Measurements from ENCODE around the gene LRRC34. TPM values are rescaled to one million over a fixed set of nuclear protein-coding genes. Genes with fewer than 3 reads are reported as not detected.
A peak's percentile ranks its signal among the peaks of the same experiment; 100 is the strongest.

The LRRC34 gene
- total RNA-seq, 2 donors from 2014 or later: 3.4 TPM; not detected in 1

DNA sequence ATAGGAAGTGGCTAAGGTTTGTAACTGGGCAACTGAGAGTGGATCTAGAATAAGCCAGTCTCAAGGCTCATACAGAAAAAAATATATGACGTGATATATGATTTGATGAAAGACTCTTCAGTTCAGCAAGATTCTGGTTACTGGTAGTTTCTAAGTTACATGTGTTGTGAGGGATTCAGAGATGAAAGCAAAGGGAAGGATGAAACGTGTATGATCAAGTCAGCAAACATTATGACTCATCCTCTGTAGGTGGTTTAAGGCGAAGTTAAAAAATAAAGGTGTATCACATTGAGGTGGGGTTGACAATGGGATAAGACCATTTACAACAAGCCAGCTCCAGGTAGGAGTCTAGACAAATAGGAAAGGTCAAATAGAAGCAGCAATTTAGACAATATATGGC is 64.0 kb downstream of the LRRC34 start:
- ATAC-seq: no peak

DNA sequence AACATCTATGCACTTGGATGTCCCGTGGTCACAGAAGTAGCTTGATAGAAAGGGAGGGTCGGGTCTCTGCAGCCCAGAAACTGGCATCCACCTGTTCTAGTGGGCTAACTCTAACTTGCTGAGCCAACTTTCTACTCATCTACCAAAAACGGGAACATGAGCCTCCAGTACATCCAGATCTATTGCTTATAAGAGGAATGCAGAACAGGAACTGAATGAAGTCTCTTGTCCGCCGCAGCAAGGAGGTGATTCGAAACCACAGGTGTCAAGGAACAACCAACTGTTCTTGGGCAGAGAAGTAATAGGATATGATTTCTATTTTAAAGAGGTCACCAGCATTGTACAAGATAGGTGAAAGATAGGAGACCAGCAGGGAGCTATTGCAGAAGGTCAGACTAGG is 65.8 kb downstream of the LRRC34 start:
- TF ChIP-seq POLR2A (IDR thresholded peaks at IDR 0.05) (no peak), CTCF (IDR thresholded peaks at IDR 0.05) (no peak)
- Histone ChIP-seq H3K4me3 (no peak overlapping the region), H3K27me3 (no peaks in the 10 kb centered on the region), H3K27ac (no peak overlapping the region), H3K4me1 (no peaks in the 10 kb centered on the region), H3K9me3 (no peaks in the 10 kb centered on the region), H3K36me3 (replicated peaks in 1 of 2; ENCODE audit: insufficient read depth in 1 of 2, low read depth in 2 of 2) (no peaks in the 10 kb centered on the region)
- DNase-seq: no peak
- intact Hi-C loops (cut with DNase I): no loop called here
- no peak for ATAC-seq
- 62 to 75% methylated on average over 6 of the region's 6 CpGs for WGBS, 2 donors

More for the DNA sequence above, 64.0 kb downstream of the LRRC34 start:
- TF ChIP-seq CTCF (IDR thresholded peaks at IDR 0.05) (no peak), POLR2A (IDR thresholded peaks at IDR 0.05) (no peak)
- 77 to 79% methylated on average over 3 of the region's 3 CpGs for WGBS, 2 donors
- DNase-seq: no peak
- H3K9me3 ChIP-seq: no peaks in the 10 kb centered on the region
- no peak overlapping the region for H3K27ac ChIP-seq
- H3K36me3 ChIP-seq (replicated peaks in 1 of 2; ENCODE audit: insufficient read depth in 1 of 2, low read depth in 2 of 2): no peaks in the 10 kb centered on the region
- intact Hi-C loops (cut with DNase I): no loop called here
- no peaks in the 10 kb centered on the region for H3K27me3 ChIP-seq
- no peaks in the 10 kb centered on the region for H3K4me1 ChIP-seq
- H3K4me3 ChIP-seq: no peak overlapping the region

DNA sequence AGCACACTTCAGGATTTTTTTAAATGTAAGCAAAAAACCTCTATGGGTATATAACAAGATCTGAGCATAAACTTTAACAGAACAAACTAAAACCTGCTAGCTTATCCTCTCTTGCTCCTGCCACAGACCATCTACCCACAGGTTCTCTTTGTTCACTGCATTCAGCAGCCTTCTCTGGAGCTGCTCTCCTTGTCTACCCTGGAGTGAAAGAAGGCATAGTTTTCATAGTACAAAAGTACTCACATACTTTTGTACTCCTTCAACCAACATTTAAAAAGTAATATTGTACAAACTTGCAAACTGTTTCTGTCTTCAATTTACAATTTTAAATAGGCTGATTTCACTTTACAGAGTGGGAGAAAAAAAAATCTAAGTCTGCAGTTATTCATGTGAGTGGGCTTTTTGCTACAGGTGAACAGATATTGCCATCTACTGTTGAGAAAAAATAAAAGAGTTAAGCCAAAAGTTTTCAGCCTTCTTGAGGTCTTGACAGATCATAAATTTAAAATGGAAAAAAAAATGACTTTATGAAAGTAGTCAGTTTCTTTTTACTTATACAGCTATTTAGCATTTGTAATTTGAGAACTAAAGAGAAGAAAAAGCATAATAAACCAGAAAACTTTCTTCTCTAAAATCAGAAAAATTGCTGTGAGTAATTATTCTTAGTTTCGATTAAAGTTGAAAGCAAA is 68.2 kb downstream of the LRRC34 start:
- peak in 5 of 7 experiments; percentile 36 to 67 (median 57) for TF ChIP-seq CTCF (IDR thresholded peaks at IDR 0.05)
- TF ChIP-seq POLR2A (IDR thresholded peaks at IDR 0.05): no peak
- Histone ChIP-seq H3K4me3 (no peak overlapping the region), H3K27ac (no peak overlapping the region), H3K4me1 (no peaks in the 10 kb centered on the region), H3K27me3 (no peaks in the 10 kb centered on the region), H3K9me3 (no peaks in the 10 kb centered on the region), H3K36me3 (replicated peaks in 1 of 2; ENCODE audit: insufficient read depth in 1 of 2, low read depth in 2 of 2) (no peaks in the 10 kb centered on the region)
- DNase-seq (no peak), ATAC-seq (no peak)
- intact Hi-C loops (cut with DNase I): no loop called here
- WGBS, 2 donors: 84 to 90% methylated on average over 1 of the region's 1 CpG

Other genes starting within 250 kb of the LRRC34 start
- gene MECOM, start 149.2 kb downstream of the LRRC34 start, total RNA-seq: 10 to 100 TPM; 47.5 to 58.1 TPM
- 10 to 100 TPM; 17.8 to 79.1 TPM for gene TERC, start 47.8 kb downstream of the LRRC34 start, total RNA-seq
- under 1 TPM in 1 of 2 donors, not detected in 1; 0.52 TPM for gene ACTRT3, start 43.3 kb downstream of the LRRC34 start, total RNA-seq
- gene MYNN, start 39.5 kb downstream of the LRRC34 start, total RNA-seq: 10 to 100 TPM in 1 of 2 donors, 1 to 10 TPM in 1; 8.9 to 10.6 TPM
- gene LRRIQ4, start within 50 bp of the LRRC34 start, total RNA-seq: not detected
- gene LRRC31, start 57.0 kb upstream of the LRRC34 start, total RNA-seq: under 1 TPM in 1 of 2 donors, not detected in 1; 0.78 TPM
- gene SAMD7, start 98.7 kb upstream of the LRRC34 start, total RNA-seq: not detected
- 10 to 100 TPM; 30.9 to 31.0 TPM for gene SEC62, start 153.9 kb upstream of the LRRC34 start, total RNA-seq
- 10 to 100 TPM; 26.4 to 31.9 TPM for gene GPR160, start 225.1 kb upstream of the LRRC34 start, total RNA-seq

Measured in body of pancreas (tissue), 4 donors.